Dedifferentiated amniotic fluid mesenchymal stem cell (primary cell): ENCODE results near the gene SIM2.
"Not testable (repeated sequence)": the region's sequence is repeated elsewhere in the genome, so short reads cannot be mapped to it uniquely, and the experiment has no call there.

Source experiments
- DNase-seq: peaks from one replicate; pipeline ENCODE4 v3.0.0-alpha.2; 2016; ENCODE audit errors: extremely low spot score

SIM2 gene, protein sequence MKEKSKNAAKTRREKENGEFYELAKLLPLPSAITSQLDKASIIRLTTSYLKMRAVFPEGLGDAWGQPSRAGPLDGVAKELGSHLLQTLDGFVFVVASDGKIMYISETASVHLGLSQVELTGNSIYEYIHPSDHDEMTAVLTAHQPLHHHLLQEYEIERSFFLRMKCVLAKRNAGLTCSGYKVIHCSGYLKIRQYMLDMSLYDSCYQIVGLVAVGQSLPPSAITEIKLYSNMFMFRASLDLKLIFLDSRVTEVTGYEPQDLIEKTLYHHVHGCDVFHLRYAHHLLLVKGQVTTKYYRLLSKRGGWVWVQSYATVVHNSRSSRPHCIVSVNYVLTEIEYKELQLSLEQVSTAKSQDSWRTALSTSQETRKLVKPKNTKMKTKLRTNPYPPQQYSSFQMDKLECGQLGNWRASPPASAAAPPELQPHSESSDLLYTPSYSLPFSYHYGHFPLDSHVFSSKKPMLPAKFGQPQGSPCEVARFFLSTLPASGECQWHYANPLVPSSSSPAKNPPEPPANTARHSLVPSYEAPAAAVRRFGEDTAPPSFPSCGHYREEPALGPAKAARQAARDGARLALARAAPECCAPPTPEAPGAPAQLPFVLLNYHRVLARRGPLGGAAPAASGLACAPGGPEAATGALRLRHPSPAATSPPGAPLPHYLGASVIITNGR

DNA sequence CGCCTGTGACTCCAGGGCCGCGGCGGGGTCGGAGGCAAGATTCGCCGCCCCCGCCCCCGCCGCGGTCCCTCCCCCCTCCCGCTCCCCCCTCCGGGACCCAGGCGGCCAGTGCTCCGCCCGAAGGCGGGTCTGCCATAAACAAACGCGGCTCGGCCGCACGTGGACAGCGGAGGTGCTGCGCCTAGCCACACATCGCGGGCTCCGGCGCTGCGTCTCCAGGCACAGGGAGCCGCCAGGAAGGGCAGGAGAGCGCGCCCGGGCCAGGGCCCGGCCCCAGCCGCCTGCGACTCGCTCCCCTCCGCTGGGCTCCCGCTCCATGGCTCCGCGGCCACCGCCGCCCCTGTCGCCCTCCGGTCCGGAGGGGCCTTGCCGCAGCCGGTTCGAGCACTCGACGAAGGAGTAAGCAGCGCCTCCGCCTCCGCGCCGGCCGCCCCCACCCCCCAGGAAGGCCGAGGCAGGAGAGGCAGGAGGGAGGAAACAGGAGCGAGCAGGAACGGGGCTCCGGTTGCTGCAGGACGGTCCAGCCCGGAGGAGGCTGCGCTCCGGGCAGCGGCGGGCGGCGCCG is at the start of gene SIM2:
TSS of gene SIM2 (plus strand) at position 135 of the 565 bp plus-strand sequence. CDS start 632 bp downstream, outside the sequence.
- DNase-seq = no peak

DNA sequence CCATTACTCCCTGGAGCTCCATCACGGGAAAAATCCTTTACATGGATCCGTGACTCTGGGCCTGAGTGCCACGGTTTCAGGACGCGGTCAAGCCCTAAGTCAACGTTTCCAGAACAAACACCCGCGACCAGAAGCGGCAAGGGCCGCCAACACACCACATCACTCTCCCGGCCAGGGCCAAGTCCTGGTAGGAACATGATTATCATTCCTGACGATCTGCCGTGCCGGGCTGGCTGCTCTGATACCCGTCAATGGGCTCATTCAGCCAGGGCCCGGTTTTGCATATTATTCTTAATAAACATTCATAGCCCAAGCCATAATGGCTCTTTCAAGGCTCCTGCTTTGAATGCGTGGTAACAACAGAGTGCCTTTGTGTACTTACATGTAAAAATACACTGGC is 44.6 kb upstream of the SIM2 start:
- no peak for DNase-seq

DNA sequence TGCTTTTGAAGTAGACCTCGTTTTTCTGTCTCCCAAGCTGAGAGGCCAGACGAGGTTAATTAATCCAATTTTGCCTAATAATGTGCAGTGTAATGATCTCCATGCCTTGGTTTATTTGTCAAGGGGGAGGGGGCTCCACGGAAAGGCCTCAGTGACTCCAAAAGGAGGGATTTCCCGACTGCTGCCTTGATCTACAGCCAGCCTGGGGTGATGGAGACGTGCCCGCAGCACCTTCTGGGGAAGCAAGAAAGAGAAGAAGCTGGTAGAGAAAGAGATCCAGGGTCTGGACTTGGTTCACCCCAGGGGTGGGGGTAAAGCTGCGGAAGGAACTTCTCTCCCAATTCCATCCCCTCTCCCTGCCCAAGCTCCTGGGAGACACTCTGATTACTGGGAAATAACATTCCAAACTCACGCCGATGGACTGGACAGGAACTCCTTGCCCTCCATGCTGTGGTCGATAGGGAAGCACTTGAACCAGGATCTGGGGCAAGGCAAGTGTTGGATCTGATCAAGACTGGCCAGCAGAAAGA is 44.1 kb upstream of the SIM2 start:
- no peak for DNase-seq

DNA sequence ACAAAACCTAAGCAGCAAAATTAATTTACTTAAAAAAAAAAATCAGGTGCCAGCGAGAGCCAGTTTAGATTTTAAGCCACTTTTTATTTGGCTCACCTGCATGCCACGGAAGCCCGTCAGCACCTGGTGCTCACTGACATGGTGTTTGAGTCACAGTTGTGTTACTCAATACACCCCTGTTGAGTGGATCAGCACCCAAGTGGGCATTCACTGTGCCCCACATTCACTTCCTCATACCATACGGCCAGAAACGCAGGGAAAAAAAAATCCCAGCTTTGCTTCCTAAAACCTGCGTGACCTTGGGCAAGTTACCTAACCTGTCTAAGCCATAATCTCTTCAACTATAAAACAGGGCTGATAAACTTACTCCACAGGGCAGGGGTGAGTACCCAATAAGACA is 42.8 kb upstream of the SIM2 start:
- no peak for DNase-seq

DNA sequence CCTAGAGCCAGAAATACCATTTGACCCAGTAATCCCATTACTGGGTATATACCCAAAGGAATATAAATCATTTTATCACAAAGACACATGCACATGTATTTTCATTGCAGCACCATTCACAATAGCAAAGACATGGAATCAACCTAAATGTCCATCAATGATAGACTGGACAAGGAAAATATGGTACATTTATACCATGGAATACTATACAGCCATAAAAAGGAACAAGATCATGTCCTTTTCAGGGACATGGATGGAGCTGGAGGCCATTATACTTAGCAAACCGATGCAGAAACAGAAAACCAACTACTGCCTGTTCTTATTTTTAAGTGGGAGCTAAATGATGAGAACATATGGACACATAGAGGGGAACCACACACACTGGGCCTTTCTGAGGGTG is 41.6 kb upstream of the SIM2 start:
- not testable (repeated sequence) for DNase-seq

DNA sequence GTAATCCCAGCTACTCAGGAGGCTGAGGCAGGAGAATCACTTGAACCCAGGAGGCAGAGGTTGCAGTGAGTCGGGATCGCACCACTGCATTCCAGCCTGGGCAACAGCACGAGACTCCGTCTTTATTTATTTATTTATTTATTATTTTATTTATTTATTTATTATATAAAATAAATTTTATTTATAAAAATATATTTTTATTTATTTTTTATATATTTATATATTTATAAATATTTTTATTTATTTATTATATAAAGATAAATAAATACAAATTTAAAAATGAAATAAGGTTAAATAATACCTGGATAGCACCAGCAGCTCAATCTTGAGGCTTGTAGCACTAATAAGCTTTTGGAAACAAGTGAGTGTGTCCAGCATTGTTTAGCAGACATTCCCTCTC is 40.9 kb upstream of the SIM2 start:
- DNase-seq = no peak

DNA sequence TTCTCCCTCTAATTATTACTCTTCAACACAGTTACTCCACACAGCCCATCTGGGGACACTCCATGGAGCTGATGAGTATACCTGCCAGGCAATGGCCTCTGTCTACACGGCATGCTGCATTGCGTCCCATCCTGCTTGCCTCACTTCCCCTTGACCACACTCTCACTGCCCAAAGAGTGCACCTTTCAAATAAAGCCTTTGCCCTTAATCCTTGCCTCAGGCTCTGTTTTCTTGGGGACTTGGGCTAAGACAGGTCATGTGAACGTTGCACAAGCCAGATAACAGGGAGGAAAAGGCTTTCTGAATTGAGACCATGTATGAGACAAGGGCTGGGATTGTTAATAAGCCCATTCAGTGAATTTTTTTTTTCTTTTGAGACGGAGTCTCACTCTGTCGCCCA is 40.0 kb upstream of the SIM2 start:
- no peak for DNase-seq

DNA sequence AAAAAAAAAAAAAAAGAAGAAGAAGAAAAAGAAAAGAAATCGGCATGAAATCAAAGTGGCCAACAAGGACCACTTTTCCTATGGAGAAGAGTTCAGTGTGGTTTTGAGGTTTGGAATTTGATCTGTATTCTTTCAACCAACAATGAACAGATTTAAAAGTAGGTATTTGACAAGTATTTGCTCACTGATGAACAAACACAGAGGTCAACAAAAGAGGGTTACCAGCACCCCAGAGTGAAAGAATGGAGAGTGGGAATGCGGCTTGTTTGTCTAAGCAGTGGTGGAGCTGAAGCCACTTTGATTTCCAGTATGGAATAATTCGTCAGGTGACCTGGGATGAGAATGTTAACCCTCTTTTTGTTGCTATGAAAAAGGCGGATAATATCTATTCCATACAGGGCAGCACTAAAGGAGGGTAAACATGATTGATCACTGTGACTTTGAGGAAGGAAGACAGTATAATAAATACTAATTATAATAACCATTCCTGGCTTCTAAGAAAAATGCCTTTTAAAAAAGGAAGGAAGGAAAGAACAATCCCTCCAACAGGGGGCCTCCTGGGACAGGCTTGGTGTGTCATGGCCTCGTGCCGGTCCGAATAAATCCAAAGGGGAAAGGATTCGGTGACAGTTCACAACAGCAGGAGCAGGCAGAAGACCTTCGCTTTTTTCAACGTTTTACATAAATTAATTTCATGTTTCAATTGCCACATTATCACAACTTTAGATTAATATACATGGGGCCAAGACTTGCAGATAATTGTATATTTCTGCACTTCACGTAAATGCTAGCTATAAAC is 37.2 kb upstream of the SIM2 start:
- DNase-seq = no peak

DNA sequence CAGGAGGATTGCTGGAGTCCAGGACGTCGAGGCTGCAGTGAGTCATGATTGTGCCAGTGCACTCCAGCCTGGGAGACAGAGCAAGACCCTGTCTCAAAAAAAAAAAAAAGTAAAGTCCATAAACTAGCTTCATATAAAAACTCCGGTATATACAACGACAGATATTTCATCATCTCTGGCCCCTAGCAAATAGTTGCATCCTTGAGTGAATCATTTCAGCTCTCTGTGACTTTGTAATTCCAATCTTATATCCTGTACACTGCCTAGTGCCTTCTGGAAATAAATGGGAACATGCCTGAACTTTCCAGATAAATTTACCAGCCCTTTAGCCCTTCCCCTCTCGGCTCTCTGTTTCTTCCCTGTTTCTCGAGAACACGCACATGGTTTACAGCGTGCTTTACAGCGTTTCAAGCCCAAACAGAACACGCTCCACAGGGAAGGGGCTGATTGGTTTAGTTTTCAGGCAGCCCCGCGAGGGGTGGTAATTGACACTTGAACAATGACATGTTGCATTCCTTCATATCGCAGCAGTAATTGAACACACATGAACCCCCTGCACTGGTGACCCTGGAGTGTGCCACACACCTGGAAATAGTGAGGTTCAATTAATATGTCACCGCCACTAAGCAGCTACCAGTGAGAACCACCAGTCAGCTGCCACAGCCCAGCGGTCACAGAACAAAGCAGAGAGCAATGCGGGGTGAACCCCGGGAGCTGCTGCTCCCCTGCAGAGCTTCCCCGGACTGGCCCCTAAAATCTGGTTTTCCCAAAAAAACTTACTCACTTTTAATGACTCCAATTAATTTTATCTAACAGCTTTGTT is 35.7 kb upstream of the SIM2 start:
- DNase-seq = no peak

DNA sequence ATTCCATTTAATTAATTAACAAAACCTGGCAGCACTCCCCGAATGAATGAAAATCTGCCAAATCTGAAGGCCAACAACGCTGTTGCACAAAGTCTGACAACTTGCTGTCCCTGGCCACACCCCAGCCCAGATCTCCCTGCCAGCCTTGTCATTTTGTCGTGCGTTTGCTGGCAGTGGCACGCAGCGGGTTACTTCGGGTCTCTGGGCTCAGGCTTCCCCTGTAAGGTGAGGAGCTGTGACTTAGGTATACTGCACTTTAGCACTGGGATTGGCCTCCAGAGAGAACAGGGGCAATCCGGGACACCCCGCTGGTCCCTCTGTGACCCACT is 34.3 kb upstream of the SIM2 start:
- no peak for DNase-seq

DNA sequence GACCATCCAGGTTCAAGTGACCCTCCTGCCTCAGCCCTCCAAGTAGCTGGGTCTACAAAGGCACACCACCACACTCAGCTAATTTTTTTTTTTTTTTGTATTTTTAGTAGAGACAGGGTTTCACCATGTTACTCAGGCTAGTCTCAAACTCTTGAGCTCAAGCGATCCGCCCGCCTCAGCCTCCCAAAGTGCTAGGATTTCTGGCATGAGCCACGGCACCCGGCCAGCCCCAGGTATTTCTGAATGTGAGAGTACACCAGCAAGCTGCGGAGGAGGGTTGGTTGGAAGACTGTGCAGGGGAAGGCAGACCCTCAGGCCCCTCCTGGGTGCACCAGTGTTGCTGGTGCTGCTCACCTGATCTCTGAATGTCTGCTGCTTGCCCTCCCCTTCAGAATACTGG is 33.1 kb upstream of the SIM2 start:
- no peak for DNase-seq

DNA sequence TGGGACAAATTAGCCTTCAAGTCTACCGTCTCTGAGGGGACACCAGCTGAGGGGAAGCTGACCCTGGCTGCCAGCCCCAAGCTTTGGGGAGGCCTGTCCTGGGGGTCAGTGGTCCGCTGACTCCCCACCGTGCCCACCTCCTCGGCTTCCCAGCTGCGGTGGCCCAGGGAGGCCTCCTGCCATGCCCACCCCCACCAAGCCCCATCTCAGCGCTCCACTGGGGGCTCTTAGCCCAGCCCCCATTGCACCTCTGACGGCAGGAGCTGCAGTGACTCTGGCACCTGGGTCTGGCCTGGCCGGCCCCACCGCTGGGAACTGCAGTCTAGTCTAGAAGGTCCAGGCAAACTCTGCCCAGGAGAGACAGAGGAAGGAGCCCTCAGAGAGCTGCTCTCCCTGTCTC is 30.2 kb upstream of the SIM2 start:
- DNase-seq = no peak

DNA sequence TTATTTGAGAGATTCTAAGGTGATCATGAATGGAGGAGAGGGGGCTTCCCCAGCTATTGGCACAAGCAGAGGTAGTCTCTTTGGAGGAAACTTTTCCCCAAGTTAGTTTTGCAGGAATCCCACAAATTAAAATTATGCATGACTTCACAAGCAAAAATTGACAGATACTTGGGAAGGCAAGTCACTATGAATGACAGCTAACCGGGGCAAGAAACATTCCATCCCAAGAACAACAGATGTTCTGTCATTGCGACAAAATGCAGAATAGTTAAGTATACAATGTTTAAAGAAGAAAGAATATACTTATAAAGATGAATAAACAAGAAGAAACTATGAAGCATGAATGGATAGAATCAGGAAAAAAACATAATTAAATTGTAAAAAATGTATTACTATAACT is 27.1 kb upstream of the SIM2 start:
- DNase-seq = no peak

DNA sequence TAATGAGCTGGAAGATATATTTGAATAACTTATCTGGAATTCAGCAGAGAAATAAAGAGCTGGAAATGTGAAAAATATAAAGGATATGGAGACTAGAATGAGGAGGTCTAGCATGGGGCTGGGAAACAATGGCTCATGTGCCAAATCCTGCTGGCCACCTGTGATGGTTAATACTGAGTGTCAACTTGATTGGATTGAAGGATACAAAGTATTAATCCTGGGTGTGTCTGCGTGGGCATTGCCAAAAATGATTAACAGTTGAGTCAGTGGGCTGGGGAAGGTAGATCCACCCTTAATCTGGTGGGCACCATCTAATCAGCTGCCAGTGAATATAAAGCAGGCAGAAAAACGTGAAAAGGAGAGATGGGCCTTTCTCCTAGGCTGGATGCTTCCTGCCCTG is 26.6 kb upstream of the SIM2 start:
- not testable (repeated sequence) for DNase-seq

DNA sequence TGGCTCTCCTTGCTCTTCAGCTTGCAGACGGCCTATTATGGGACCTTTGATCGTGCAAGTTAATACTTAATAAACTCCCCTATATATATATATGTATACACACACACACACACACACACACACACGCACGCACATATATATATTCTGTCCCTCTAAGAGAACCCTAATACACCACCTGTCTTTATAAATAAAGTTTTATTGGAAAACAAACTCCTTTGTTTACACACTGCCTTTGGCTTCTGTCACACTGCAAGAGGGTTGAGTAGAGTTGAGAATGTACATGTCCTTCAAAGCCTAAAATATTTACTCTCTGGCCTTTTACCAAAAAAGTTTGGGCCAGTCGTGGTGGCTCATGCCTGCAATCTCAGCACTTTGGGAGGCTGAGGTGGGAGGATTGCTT is 26.2 kb upstream of the SIM2 start:
- DNase-seq = no peak

DNA sequence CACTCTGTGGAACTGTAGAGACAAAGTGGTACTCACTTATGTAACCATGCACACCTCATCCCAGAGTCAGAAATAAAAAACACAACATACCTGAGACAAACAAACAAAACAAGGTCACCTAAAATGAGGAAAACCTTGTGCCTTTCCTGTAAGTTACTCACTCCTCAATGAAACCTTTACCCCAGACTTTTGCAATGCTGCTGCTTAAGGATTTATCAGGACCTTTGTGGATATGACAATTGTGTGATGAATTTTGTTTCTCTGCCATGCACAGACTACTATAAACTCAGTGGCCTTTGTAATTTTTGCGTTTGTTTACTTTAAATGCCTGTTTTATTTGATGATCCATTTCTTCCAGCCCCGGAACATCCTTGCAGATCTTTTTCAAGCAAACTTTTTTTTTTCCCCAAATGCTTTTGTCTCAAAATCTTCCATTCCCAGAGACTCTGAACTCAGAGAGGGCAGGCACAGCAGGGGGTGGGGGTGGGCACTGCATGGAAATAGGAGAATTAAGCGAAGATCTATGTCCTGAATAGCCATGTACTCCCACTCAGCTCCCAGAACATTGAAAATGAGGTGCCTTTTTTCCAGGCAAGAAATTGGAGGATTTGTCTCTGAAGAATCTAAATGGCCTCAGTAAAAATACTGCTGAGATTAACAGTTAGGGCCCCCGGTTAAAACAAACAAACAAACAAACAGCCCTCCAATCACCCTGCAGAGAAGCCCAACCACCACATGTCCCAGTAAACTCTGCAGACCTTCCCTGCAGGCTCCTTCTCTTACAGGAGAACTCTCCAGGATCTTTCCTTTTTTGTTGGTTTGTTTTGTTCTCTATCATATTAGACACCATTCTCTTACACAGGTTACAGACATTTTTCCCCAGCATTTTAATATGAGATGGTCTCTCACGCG is 22.6 kb upstream of the SIM2 start:
- no peak for DNase-seq

DNA sequence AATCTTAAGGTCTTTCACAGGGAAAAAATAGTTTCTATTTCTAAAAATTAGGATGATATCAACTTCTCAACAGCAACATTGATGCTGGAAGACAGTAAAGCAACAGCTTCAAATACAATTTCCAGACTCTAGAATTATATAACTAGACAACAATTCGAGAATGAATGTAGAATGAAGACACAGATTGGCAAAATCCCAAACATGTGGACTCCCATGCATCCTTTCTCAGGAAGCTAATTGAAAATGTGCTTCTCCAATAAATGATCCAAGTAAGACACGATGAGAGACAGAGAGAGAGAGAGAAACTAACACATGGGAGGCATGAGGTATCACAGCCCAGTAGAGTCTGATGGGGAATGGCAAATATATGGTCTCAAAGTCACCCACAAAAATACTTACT is 21.5 kb upstream of the SIM2 start:
- DNase-seq = no peak

DNA sequence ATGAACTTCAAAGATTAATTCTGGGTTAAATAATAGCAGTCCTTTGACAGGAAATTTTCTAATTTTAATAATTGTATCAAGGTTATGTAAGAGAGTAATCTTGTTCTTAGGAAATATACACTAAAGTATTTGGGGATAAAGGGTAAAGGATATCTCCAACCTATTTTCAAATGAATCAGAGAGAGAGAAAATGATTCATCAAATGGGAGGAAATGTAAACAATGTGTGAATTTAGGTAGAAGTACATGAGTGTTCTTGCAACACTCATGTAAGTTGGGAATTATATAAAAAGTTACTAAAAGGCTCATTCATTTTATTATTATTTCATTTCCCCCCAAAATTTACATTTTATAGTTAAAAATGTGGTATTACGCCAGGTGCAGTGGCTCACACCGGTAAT is 20.4 kb upstream of the SIM2 start:
- no peak for DNase-seq

DNA sequence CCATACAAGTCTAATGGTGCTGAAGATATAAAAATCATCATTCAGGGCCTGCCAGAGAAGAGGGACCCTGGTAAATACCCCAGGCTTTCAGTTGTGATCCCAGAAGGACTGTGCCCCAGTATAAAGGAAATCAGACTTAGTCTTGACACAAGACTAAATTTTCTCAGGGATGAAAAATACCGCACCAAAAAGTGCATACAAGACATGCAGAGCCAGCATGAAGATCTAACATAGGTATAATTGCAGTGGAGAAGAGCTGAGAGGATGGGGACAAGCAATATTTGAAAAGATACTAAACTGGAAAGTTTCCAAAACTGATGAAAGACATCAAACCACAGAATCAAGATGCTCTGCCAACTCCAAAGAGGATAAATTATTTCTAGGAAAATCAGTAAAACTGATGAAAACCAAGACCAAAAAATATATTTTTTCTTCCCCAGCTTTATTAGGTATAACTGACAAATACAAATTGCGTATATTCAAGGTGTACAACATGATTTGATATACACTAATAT is 17.7 kb upstream of the SIM2 start:
- DNase-seq = no peak
